GM12872 (cell line): ENCODE data around the gene TRIM65.

Source experiments
- CTCF ChIP-seq: IDR thresholded peaks from 3 replicates; pipeline ENCODE4 v1.5.1; 2011; ENCODE audit warnings: low read depth, mild to moderate bottlenecking, low read length, moderate library complexity; ENCODE audit not compliant: insufficient read depth

The TRIM65 gene

DNA sequence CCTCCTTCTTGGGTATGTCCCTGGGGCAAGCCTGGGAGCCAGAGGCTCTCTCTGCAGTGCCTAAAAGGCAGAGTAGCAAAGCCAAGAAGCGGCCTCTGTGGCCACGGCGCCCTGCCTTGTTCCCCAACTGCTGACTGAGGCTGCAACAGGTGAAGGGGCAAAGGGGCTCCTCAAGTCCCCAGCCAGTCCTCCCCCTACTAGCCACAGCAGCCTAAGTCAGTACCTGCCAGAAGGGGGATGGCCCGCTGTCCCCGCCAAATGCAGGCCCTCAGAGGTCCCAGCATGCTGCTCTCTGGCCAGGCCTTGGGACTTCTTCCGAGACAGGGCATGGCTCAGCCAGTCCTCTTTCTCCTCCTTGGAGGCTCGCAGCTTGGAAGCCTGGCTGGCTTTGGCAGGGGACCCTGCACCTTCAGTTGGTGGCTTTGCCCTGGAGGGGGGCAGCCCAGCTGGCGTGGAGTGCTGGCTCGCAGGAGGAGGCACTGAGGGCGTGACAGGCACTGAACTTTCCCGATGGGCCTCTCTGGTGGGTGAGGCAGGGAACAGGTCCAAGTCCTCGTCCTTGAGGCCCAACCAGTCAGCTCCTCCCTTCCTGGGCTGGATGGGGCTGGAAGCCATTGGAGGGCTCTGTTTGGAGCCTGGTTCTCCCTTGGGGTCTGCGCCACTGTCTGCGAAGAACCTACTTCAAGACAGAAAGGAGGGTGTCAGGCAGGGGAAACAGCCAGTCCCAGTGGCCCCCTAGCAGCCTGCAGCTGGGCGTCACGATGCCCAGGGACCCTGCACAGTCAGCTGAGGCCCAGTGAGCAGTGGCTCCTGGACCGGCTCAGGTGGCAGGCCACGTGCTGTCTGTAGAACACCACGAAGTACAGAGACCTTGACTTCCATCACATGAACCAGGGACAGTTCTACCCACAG, 26.5 kb upstream of the TRIM65 start:
- TF ChIP-seq CTCF = no peak

- no peak for TF ChIP-seq CTCF
Observed at GRCh38 chr17:75922173-75922961, 25.6 kb upstream of the TRIM65 start.

DNA sequence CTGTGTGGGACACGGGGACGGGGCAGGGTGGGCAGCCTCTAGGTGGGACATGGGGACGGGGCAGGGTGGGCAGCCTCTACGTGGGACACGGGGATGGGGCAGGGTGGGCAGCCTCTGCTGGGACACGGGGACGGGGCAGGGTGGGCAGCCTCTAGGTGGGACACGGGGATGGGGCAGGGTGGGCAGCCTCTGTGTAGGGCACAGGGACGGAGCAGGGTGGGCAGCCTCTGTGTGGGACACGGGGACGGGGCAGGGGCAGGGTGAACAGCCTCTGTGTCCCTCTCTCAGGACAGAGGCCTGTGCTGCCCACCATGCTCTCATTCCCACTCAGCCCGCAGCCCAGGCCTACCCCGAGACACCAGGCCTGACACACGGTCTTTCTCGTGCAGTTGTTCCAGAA, 24.8 kb upstream of the TRIM65 start:
- no peak for TF ChIP-seq CTCF

GRCh38 chr17:75920045-75920560, 23.4 kb upstream of the TRIM65 start:
- no peak for TF ChIP-seq CTCF

GRCh38 chr17:75919611-75920010, 22.9 kb upstream of the TRIM65 start:
- TF ChIP-seq CTCF = no peak

GRCh38 chr17:75917917-75918445, 21.2 kb upstream of the TRIM65 start:
- no peak for TF ChIP-seq CTCF
